Stimulated activated CD8-positive, alpha-beta memory T cell treated with anti-CD3 and anti-CD28 coated beads, Interleukin-4, amount 100 ng/mL, for 1 hour (primary cell): ENCODE measurements around the gene PCSK9.

Experiments used
- DNase-seq, 2 donors: peaks; one replicate each; pipeline ENCODE4 v3.0.0-alpha.2; 2020; ENCODE audit warnings: low read depth in 2 of 2, low spot score in 1 of 2

Gene PCSK9

GRCh38 chr1:55057956-55058298 lies 18.6 kb downstream of the PCSK9 start:
- DNase-seq = no peak

GRCh38 chr1:55059302-55060132 lies 20.2 kb downstream of the PCSK9 start:
- no peak for DNase-seq

GRCh38 chr1:55060133-55060999 lies 21.0 kb downstream of the PCSK9 start:
- no peak for DNase-seq

- no peak for DNase-seq
Observed at GRCh38 chr1:55061000-55061705, 21.8 kb downstream of the PCSK9 start.

- DNase-seq = no peak
Observed at GRCh38 chr1:55061706-55062321, 22.5 kb downstream of the PCSK9 start.

- no peak for DNase-seq
Observed at GRCh38 chr1:55062801-55063576, 23.6 kb downstream of the PCSK9 start.

GRCh38 chr1:55063577-55063942 lies 24.2 kb downstream of the PCSK9 start:
- no peak for DNase-seq

GRCh38 chr1:55064071-55064581 lies 24.8 kb downstream of the PCSK9 start:
- DNase-seq = no peak

- no peak for DNase-seq
Observed at GRCh38 chr1:55064861-55065263, 25.5 kb downstream of the PCSK9 start.

- no peak for DNase-seq
Observed at GRCh38 chr1:55065648-55066047, 26.3 kb downstream of the PCSK9 start.

- DNase-seq = no peak
Observed at GRCh38 chr1:55067022-55067778, 27.9 kb downstream of the PCSK9 start.

GRCh38 chr1:55067914-55068313 lies 28.6 kb downstream of the PCSK9 start:
- DNase-seq = no peak

- DNase-seq = no peak
Observed at GRCh38 chr1:55068638-55069037, 29.3 kb downstream of the PCSK9 start.

- no peak for DNase-seq
Observed at GRCh38 chr1:55069280-55069679, 29.9 kb downstream of the PCSK9 start.

GRCh38 chr1:55070293-55071164 lies 31.2 kb downstream of the PCSK9 start:
- DNase-seq = no peak

- DNase-seq = no peak
Observed at GRCh38 chr1:55071477-55071876, 32.1 kb downstream of the PCSK9 start.

- DNase-seq = no peak
Observed at GRCh38 chr1:55073187-55073916, 34.0 kb downstream of the PCSK9 start.

GRCh38 chr1:55074455-55074854 lies 35.1 kb downstream of the PCSK9 start:
- no peak for DNase-seq
